Type B pancreatic cell (in vitro differentiated cells): ENCODE data around the gene TRMT2A. TPM values are rescaled to one million over a fixed set of nuclear protein-coding genes. Genes with fewer than 3 reads are reported as not detected.

Source experiments
- DNase-seq: peaks from one replicate; pipeline ENCODE4 v3.0.0; 2021; ENCODE audit warnings: mixed read lengths; ENCODE audit not compliant: unreplicated experiment; ENCODE audit errors: extremely low spot score
- H3K27ac Mint-ChIP-seq: 2 replicates; pipeline ENCODE4 v1.8.0; 2021; ENCODE audit warnings: mild to moderate bottlenecking, mixed read lengths
- H3K27me3 Mint-ChIP-seq: 2 replicates; pipeline ENCODE4 v1.8.0; 2021; ENCODE audit warnings: mixed read lengths
- H3K36me3 Mint-ChIP-seq: 2 replicates; pipeline ENCODE4 v1.8.0; 2021; ENCODE audit warnings: mixed read lengths
- H3K4me1 Mint-ChIP-seq: one replicate; pipeline ENCODE4 v1.8.0; 2021; ENCODE audit warnings: mixed read lengths; ENCODE audit not compliant: unreplicated experiment
- H3K4me3 Mint-ChIP-seq: 2 replicates; pipeline ENCODE4 v1.8.0; 2021; ENCODE audit warnings: mild to moderate bottlenecking, mixed read lengths
- H3K9me3 Mint-ChIP-seq: 2 replicates; pipeline ENCODE4 v1.8.0; 2021; ENCODE audit warnings: mixed read lengths
- long read RNA-seq: library from polyadenylated mRNA; unstranded; transcript quantifications from one replicate; pipeline ENCODE4 v2.0.0, GENCODE V29; 2020
- total RNA-seq: library from RNA; stranded (reverse); gene quantifications from 2 replicates; pipeline ENCODE4 v1.2.1, GENCODE V29; 2021; ENCODE audit warnings: low replicate concordance
- TF ChIP-seq, protein P1 (sequence below): fragments of 200-600 bp; sonication (generic); conservative IDR thresholded peaks from 2 replicates; pipeline ENCODE4 v1.5.0; 2021; ENCODE audit warnings: antibody characterized with exemption, mild to moderate bottlenecking

The TRMT2A gene, protein sequence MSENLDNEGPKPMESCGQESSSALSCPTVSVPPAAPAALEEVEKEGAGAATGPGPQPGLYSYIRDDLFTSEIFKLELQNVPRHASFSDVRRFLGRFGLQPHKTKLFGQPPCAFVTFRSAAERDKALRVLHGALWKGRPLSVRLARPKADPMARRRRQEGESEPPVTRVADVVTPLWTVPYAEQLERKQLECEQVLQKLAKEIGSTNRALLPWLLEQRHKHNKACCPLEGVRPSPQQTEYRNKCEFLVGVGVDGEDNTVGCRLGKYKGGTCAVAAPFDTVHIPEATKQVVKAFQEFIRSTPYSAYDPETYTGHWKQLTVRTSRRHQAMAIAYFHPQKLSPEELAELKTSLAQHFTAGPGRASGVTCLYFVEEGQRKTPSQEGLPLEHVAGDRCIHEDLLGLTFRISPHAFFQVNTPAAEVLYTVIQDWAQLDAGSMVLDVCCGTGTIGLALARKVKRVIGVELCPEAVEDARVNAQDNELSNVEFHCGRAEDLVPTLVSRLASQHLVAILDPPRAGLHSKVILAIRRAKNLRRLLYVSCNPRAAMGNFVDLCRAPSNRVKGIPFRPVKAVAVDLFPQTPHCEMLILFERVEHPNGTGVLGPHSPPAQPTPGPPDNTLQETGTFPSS
- 57.7 and 64.8 TPM in 2 replicates for total RNA-seq
- long read RNA-seq, partial matches to known transcripts, result 3 of 15 reads
- long read RNA-seq, other reads (novel, unspliced or antisense), result 7 of 15 reads

DNA sequence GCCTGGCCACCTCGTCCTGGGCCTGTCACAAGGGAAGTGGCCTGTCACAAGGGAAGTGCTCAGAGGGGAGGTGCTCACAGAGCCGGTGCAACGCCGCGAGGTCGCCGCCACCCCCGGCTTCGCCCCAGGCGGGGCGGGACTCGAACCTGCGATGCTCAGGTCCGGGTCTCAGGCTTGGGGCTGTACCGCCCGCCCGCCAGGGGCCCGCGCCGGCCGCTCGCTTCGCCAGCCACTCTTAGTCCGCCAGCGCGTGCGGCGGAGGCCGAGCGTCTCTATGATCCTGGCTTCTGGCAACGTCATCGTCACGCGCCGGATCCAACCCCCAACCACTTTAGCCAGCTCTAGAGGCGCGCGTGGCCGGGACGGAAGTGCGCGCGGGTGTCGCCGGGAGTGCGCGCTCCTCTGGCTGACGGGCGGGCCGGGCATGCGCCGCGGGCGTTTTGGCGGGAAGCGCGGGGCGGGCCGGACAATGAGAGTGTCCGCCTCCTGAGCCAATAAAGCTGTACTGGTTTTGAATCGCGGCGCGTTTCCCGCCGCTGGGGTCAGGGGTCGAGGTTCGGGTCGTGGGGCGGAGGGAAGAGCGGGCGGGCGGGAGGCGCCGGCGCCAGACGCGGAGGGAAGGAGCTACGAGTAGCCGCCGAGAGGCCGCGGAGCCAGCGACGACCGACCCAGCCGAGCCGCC lies at the start of gene TRMT2A:
Gene TRMT2A, minus strand, starts transcription at position 276 of the 682 bp plus-strand sequence. CDS start 320 bp downstream, outside the sequence.
- peaks cover 9% of the 10 kb centered on the region for H3K36me3 Mint-ChIP-seq
- TF ChIP-seq, protein P1, sequence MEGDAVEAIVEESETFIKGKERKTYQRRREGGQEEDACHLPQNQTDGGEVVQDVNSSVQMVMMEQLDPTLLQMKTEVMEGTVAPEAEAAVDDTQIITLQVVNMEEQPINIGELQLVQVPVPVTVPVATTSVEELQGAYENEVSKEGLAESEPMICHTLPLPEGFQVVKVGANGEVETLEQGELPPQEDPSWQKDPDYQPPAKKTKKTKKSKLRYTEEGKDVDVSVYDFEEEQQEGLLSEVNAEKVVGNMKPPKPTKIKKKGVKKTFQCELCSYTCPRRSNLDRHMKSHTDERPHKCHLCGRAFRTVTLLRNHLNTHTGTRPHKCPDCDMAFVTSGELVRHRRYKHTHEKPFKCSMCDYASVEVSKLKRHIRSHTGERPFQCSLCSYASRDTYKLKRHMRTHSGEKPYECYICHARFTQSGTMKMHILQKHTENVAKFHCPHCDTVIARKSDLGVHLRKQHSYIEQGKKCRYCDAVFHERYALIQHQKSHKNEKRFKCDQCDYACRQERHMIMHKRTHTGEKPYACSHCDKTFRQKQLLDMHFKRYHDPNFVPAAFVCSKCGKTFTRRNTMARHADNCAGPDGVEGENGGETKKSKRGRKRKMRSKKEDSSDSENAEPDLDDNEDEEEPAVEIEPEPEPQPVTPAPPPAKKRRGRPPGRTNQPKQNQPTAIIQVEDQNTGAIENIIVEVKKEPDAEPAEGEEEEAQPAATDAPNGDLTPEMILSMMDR, result peak; percentile 35

DNA sequence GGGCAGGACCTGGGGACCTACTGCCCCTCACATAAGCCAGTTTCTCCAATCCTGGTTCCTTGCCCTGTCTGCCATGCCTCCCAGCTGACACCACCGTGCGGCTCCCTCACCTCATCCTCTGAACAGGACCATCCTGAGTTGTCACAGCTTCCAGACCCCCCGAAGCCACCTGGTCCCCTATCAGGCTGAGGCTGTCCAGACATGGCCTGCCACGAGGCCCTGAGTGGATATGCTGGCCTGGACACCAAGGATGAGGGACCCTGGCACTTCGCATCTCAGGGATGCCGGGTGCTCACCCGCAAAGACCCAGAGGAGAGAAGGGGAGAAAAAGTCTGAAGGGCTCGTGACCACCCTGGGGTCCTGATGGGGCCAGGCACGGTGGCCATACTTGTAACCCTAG lies 49.7 kb upstream of the TRMT2A start:
- H3K36me3 Mint-ChIP-seq, result no peaks in the 10 kb centered on the region
- H3K27ac Mint-ChIP-seq, result no peak overlapping the region
- H3K4me3 Mint-ChIP-seq, result no peak overlapping the region
- no peaks in the 10 kb centered on the region for H3K27me3 Mint-ChIP-seq
- no peaks in the 10 kb centered on the region for H3K9me3 Mint-ChIP-seq
- no peaks in the 10 kb centered on the region for H3K4me1 Mint-ChIP-seq
- TF ChIP-seq, protein P1, result no peak
- no peak for DNase-seq

More for the DNA sequence above, at the start of gene TRMT2A:
- Mint-ChIP-seq H3K27me3 (no peaks in the 10 kb centered on the region), H3K9me3 (no peaks in the 10 kb centered on the region), H3K4me3 (peak within 1 kb of the TSS; percentile 92), H3K27ac (peak within 1 kb of the TSS; percentile 87), H3K4me1 (peaks cover 5% of the 10 kb centered on the region)
- peak; percentile 99 for DNase-seq

DNA sequence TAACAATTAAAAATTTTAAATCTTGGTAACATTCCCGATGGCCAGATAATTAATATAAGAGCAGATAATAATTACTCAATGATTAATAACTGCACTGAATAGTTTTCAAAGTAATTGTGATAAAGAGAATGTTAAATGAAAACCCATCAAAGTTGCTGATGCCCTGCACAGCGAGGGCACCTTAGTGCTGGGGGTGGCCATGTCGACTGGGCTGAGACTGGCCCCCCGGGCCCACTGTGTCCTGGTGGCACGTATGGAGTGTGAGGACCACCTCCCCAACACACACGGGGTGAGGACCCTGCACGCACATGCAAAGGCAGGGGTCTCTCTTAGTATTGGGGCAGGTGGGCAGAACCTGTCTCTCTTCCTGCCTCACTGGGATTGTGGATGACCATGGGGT lies 48.9 kb upstream of the TRMT2A start:
- no peak for DNase-seq
- H3K27ac Mint-ChIP-seq, result no peak overlapping the region
- TF ChIP-seq, protein P1, result no peak
- no peak overlapping the region for H3K4me3 Mint-ChIP-seq
- H3K36me3 Mint-ChIP-seq, result no peaks in the 10 kb centered on the region
- no peaks in the 10 kb centered on the region for H3K9me3 Mint-ChIP-seq
- H3K27me3 Mint-ChIP-seq, result no peaks in the 10 kb centered on the region
- no peaks in the 10 kb centered on the region for H3K4me1 Mint-ChIP-seq

DNA sequence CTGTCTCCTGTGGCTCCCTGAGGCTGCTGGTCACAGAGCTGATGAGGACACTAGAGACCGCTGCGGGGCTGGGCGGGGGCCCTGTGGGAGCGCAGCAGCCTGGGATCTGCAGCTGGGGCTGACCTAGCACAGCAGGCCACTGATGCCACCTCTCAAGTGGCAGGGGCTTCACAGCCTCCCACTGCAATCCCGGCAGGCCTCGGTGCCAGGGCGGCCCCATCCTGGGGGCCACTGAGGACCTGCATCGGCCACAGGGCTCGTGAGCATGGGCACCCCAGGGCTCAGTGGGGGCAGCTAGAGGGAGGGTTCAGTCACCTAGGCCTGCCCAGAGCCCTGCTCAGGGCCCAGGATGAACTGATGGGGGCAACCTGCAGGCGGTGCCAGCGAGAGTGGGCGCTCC lies 48.4 kb upstream of the TRMT2A start:
- TF ChIP-seq, protein P1, result no peak
- no peak for DNase-seq
- H3K4me1 Mint-ChIP-seq, result no peaks in the 10 kb centered on the region
- no peaks in the 10 kb centered on the region for H3K9me3 Mint-ChIP-seq
- H3K4me3 Mint-ChIP-seq, result no peak overlapping the region
- H3K27me3 Mint-ChIP-seq, result no peaks in the 10 kb centered on the region
- H3K36me3 Mint-ChIP-seq, result no peaks in the 10 kb centered on the region
- H3K27ac Mint-ChIP-seq, result no peak overlapping the region

DNA sequence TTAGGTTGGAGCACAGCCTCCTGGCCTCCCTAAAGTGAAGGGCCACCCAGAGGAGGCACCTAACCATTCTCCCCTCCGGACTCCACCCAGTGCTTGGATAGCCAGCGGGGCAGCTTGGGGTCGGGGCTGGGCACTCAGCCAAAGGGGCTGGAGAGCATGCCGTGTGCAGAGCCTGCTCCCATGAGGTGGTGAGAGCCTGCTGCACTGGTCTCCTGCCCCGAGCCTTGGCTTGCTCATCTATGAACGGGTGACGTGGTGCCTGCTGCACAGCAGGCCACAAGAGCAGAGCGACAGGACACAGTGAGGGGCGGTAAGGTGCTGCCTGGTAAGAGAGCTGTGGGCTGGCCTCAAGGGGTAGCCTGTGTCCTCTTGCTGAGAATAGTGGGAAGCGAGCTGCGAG lies 47.8 kb upstream of the TRMT2A start:
- DNase-seq, result no peak
- TF ChIP-seq, protein P1, result no peak
- no peaks in the 10 kb centered on the region for H3K36me3 Mint-ChIP-seq
- H3K4me3 Mint-ChIP-seq, result no peak overlapping the region
- no peaks in the 10 kb centered on the region for H3K9me3 Mint-ChIP-seq
- H3K4me1 Mint-ChIP-seq, result no peaks in the 10 kb centered on the region
- H3K27me3 Mint-ChIP-seq, result no peaks in the 10 kb centered on the region
- no peak overlapping the region for H3K27ac Mint-ChIP-seq
